ENCODE data around the gene HECA. TPM values are rescaled to one million over a fixed set of nuclear protein-coding genes. Genes with fewer than 3 reads are reported as not detected.

Gene HECA
- total and polyA plus RNA-seq, 2 of the 4 experiments (the other 2 are of a cell fraction), result 3.1 to 4.3 TPM

- ATAC-seq (ENCODE audit: low read depth) (no peak; the same call in 1 of the 2 replicates), DNase-seq (peak; percentile 28)
- H3K4ac ChIP-seq (ENCODE audit: low read depth, low read length), result 0 out of 2 replicates have a peak overlapping the region, but pooled peaks have one; percentile 7
- no peak overlapping the region; the same call in 1 of the 2 replicates for H3K9ac ChIP-seq (ENCODE audit: low read depth, low read length)
- H3K56ac ChIP-seq (ENCODE audit: extremely low read depth, insufficient read depth, low read length), result no peak overlapping the region
- TF ChIP-seq CTCF (conservative IDR thresholded peaks at IDR 0.05; ENCODE audit: low read depth, low read length), result no peak
- TF ChIP-seq RCOR1 (IDR thresholded peaks at IDR 0.05; ENCODE audit: insufficient replicate concordance, low read length), result no peak
- no peak for TF ChIP-seq MAFK (IDR thresholded peaks at IDR 0.05; ENCODE audit: low read depth, low read length)
- TF ChIP-seq MAZ (IDR thresholded peaks at IDR 0.05; ENCODE audit: borderline replicate concordance, low read depth, low read length), result no peak
- TF ChIP-seq FOS (IDR thresholded peaks at IDR 0.05; ENCODE audit: low read depth, low read length), result no peak
- TF ChIP-seq USF2 (IDR thresholded peaks at IDR 0.05; ENCODE audit: low read depth, low read length), result no peak
- no peak for TF ChIP-seq POLR2A (IDR thresholded peaks at IDR 0.05; ENCODE audit: low read depth, low read length)
- no peak for TF ChIP-seq RFX5 (IDR thresholded peaks at IDR 0.05; ENCODE audit: low read depth, low read length)
- TF ChIP-seq NFE2L2 (IDR thresholded peaks at IDR 0.05; ENCODE audit: low read depth, low read length), result no peak
- TF ChIP-seq SMC3 (IDR thresholded peaks at IDR 0.05; ENCODE audit: low read depth, low read length), result no peak
- no peak for TF ChIP-seq ELK1 (IDR thresholded peaks at IDR 0.05; ENCODE audit: borderline replicate concordance, low read depth, low read length)
- peak overlapping the region; percentile 56; the same call in 1 of the 2 replicates for H3K27ac ChIP-seq (ENCODE audit: insufficient read depth, low read length)
- peaks cover 20 to 34% of the 10 kb centered on the region in 2 experiments for H3K79me1 ChIP-seq (ENCODE audit: low read depth in 1 of 2, low read length in 2 of 2)
- BruUV-seq (replicated peaks), result no TSS peak
- no peak overlapping the region for H2AFZ ChIP-seq (replicated peaks; ENCODE audit: low read length, poor library complexity)
- no peaks in the 10 kb centered on the region for H3K36me3 ChIP-seq (ENCODE audit: control insufficient read depth, insufficient read depth, low read length)
- ChIA-PET POLR2A (ENCODE audit: unreplicated experiment) (no interaction called here), CTCF (interaction anchor here (0.6 to 1.7 kb wide), 2 partner anchors 15 to 719 kb away, joined by 3 to 4 read pairs; no protein-coding TSS in a partner anchor)
- 0 out of 2 replicates have a peak overlapping the region, but pooled peaks have one; percentile 31 for H3K23ac ChIP-seq (ENCODE audit: low read depth, low read length)
- no peaks in the 10 kb centered on the region for H3K27me3 ChIP-seq (ENCODE audit: control insufficient read depth, insufficient read depth, low read length)
- peak overlapping the region; percentile 27 for H2BK20ac ChIP-seq (ENCODE audit: low read depth, low read length)
- peak overlapping the region; percentile 52; the same call in 1 of the 2 replicates for H3K4me2 ChIP-seq (ENCODE audit: low read depth, low read length)
- H4K20me1 ChIP-seq (ENCODE audit: insufficient read depth, low read length), result peaks cover 28% of the 10 kb centered on the region; the same call in 1 of the 2 replicates
- H4K5ac ChIP-seq (ENCODE audit: low read depth, low read length), result peak overlapping the region; percentile 75; the same call in 1 of the 2 replicates
- peak overlapping the region; percentile 50; the same call in 1 of the 2 replicates for H3K18ac ChIP-seq (ENCODE audit: low read depth, low read length)
- no peak overlapping the region for H3K4me3 ChIP-seq (ENCODE audit: insufficient read depth, low read depth, low read length)
- H3K4me1 ChIP-seq (ENCODE audit: control insufficient read depth, insufficient read depth, low read length), result peaks cover 27% of the 10 kb centered on the region
- peak overlapping the region; percentile 26; the same call in 1 of the 2 replicates for H3K14ac ChIP-seq (replicated peaks; ENCODE audit: low read depth, low read length)
- peak overlapping the region; percentile 35 for H2BK120ac ChIP-seq (ENCODE audit: low read depth, low read length)
- intact Hi-C loops (cut with micrococcal nuclease), result loop anchor here (2.0 kb wide), 1 partner anchor 14 kb away; no protein-coding TSS in a partner anchor
- H3K9me1 ChIP-seq (ENCODE audit: insufficient read depth, low read length), result peaks cover 8% of the 10 kb centered on the region
- no CpG with 5 or more reads among the region's 1 CpG for WGBS, 2 experiments (ENCODE audit: extremely low coverage in 2 of 2, insufficient read length in 1 of 2)
- H2BK15ac ChIP-seq (ENCODE audit: low read depth, low read length), result no peak overlapping the region
- in situ Hi-C loops (cut with MboI; ENCODE audit: low sequenced_read_pairs), result no loop called here
- no peak overlapping the region for H4K91ac ChIP-seq (ENCODE audit: insufficient read depth, low read depth, low read length)
- peak overlapping the region in 1 of 2 experiments; percentile 7; a peak in 1 of 4 replicates for H4K8ac ChIP-seq (ENCODE audit: low read depth in 2 of 2, low read length in 2 of 2)
- H2AK5ac ChIP-seq (ENCODE audit: low read depth, low read length), result no peak overlapping the region; the same call in 1 of the 2 replicates
- H2BK5ac ChIP-seq (ENCODE audit: low read depth, low read length, poor library complexity, severe bottlenecking), result no peak overlapping the region
- no peaks in the 10 kb centered on the region for H3K9me3 ChIP-seq (ENCODE audit: control insufficient read depth, insufficient read depth, low read length)
- H2AK9ac ChIP-seq (replicated peaks; ENCODE audit: low read depth, low read length, poor library complexity), result no peak overlapping the region
- dilution Hi-C loops (cut with HindIII; ENCODE audit: low sequenced_read_pairs, unreplicated experiment), result no loop called here
These were observed 18.0 kb downstream of the HECA start for GRCh38 chr6:139152892-139153271.
